Stimulated activated CD8-positive, alpha-beta memory T cell treated with anti-CD3 and anti-CD28 coated beads, Interleukin-2, amount 100 ng/mL, for 48 hours (primary cell): ENCODE data around the gene BMP3.
"Not testable (repeated sequence)": the region's sequence is repeated elsewhere in the genome, so short reads cannot be mapped to it uniquely, and the experiment has no call there.

Source experiments
- DNase-seq, 2 donors: peaks; one replicate each; pipeline ENCODE4 v3.0.0-alpha.2; 2020; ENCODE audit warnings: low read depth in 2 of 2

The BMP3 gene, protein sequence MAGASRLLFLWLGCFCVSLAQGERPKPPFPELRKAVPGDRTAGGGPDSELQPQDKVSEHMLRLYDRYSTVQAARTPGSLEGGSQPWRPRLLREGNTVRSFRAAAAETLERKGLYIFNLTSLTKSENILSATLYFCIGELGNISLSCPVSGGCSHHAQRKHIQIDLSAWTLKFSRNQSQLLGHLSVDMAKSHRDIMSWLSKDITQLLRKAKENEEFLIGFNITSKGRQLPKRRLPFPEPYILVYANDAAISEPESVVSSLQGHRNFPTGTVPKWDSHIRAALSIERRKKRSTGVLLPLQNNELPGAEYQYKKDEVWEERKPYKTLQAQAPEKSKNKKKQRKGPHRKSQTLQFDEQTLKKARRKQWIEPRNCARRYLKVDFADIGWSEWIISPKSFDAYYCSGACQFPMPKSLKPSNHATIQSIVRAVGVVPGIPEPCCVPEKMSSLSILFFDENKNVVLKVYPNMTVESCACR

DNA sequence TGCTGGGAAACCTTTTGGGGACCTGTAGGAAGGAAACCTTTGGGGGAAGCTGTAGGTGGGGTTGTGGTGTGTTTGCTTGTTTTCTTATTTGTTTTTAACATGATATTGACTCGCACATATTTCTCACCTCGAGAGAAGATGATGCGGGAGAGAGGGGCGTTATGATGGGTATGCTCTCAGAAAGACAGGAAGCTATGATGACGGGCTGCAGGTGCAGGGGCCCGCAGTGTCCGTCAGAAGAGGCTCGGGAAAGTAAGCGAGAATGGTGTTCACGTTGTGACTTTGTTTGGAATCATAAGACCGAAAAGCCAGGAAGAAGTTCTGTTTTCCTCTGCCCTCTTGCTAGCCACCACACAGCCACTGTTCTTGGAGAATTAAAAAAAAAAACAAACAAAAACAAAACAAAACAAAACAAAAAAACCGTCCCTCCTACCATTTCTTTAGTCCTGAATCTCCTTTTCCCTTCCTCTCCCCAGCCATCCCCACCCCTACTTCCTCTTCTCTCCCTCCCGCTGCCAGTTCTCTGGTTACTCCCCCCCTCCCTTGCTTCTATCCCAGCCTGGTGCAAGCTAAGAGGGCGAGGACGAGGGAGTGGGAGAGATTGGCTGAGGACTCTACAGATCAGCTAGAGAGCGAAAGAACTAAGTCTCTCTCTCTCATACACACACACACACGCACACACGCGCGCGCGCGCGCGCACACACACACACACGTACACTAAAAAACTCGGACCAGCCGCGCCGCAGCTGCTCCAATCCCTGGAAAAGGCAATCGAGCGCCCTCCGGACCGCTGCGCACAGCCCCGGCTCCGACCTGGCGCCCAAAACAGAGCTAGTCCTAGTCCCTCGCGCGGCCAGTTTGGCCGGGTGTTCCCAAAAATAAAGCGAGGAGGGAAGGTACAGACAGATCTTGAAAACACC, at the start of gene BMP3:
Gene BMP3 (plus strand): TSS at position 648 of the 920 bp plus-strand sequence. CDS start 577 bp downstream, outside the sequence.
- no peak for DNase-seq

DNA sequence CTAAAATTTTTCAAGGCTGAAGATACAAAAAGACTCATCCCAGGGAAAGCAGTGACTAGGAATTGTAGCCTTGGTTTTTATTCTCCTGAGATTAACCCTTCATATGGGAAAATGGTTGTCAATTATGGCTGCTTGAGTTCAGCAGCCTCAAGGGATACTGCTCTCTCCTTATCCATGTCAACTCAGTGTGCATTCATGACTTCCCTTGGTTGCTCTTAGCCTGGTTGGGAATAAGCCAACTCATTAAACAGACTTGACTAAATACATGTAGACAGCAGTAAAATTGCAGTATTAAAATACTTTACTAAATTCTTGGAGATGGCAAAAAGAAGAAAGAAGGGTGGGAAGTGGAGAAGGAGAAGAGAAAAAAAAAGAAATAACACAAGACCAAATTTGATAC, 44.5 kb upstream of the BMP3 start:
- DNase-seq: no peak

DNA sequence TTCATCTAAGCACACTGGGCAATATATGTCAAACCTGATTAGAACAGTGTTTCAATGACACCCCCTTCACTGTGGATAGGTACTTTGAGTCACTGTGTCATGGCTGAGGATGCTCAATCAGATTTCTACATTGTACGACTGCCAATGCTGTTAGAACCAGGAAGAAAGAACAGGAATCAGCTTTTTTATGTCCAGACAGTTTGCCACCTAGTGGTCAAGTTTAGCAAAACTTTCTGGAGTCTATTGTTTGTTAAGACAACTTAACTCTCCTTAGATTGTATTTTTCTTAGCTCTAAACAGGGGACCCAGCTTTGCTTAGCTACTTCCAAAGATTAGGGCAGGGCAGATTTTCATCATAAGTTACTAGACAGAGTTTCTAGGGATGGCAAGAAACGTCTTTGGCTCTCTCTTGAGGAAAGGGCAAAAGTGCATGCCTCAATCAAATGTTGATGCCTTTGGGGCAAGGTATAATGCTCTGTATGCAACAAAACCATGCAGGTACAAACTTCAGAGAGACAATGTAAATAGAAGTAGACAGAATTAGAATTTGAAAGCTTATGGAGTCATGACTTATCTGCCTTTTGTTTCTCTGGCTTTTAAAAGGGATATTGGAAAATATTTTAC, 40.5 kb upstream of the BMP3 start:
- DNase-seq: no peak

DNA sequence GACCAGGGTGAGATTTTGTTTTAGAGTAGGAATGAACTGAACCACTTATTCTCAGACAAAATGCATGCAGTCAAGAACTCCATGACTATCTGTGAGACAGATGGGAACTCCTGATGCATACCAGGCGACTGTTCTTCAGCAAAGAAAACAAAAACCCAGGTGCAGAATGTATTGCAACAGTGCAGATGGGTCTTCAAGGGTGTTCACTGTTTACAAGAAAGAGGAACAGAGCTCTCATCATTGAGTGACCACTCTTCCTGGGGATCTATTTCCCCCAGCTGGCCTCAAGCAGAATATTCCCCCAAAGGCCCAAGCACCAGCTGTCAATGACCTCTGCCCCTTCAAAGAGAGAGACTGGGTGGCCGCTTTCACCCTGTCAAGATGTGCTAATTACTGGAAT, 39.7 kb upstream of the BMP3 start:
- no peak for DNase-seq

DNA sequence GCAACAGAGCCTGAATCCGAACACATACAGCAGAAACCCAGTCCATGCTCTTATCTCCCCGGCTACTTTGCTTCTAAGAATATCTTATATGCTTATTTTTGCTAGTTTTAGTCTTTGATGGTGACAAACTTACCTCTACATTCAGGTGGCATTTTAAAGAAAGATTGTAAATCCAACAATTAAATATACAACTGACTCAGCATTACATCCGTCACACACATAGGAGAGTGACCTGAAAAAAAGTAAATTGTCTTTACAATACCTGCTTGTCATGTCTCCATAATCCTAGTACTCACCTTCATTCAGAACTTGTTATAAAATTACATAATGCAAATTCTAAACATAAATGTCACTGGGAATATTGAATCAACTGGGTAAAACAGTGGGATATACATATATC, 30.6 kb upstream of the BMP3 start:
- DNase-seq: no peak

DNA sequence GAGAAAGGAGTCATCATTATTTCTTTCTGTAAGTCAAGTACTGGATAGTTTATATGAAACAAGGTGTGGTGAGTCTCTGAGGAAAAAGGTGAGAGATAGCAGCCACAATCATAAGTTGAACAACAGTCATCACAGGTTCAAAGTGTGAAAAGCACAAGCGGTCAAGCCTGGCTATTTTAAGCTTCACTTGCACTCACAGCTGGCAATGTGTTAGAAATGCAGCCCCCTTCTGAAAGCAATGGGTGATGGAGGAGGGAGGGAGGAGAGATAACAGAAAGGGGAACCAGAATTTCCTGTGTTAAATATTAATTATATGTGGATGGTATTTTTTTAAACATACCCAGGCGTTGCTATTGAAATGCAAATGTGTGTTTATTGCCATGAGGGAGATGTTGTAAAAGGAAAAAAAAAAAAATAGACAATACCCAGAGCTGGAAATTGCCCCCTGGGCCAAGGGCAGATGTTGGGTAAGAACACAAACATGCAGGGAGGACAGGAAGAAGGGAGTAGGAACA, 26.9 kb upstream of the BMP3 start:
- no peak for DNase-seq

DNA sequence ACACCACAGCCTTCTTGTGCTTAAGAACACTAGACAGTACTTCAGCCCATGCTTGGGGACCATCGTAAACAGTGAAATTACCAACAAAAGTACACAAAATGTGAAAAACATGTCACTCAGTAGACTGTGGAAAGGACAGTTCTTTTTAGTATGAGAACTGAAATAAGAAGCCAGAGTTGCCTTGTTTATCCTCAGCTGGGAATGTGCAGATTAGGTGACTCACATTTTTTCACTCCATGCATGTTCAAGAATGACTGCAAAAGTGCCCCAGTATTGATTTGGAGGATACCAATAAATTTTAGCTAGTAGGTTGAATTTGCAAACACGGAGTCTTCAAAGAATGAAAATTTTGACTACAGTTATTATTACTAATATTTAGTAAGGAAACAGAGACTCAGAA, 23.1 kb upstream of the BMP3 start:
- no peak for DNase-seq

DNA sequence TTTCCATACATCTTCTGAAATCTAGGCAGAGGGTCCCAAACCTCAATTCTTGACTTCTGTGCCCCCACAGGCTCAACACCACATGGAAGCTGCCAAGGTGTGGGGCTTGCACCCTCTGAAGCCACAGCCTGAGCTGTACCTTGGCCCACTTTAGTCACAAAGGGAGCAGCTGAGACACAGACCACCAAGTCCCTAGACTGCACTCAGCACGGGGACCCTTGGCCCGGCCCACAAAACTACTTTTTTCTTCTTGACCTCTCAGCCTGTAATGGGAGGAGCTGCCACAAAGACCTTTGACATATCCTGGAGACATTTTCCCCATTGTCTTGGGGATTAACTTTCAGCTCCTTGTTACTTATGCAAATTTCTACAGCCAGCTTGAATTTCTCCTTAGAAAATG, 13.9 kb upstream of the BMP3 start:
- DNase-seq: not testable (repeated sequence)

DNA sequence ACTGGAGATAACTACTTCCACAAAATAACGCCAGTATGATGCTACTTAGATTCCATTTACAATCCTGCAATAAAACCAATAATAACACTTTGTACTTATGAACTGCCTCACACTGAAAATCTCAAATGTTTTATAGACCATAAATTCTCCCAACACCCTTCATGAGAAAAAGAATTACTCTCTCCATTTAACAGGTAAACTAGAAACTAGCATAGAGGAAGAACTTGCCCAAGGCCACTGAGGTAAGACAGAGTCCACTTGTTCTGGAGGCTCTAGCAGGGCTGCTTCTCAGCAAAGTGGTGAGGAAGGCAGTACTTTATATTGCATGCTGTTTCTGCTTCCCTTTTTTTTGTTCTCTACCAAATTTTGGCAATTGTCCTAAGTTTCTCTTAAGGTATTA, 11.5 kb upstream of the BMP3 start:
- DNase-seq: no peak

DNA sequence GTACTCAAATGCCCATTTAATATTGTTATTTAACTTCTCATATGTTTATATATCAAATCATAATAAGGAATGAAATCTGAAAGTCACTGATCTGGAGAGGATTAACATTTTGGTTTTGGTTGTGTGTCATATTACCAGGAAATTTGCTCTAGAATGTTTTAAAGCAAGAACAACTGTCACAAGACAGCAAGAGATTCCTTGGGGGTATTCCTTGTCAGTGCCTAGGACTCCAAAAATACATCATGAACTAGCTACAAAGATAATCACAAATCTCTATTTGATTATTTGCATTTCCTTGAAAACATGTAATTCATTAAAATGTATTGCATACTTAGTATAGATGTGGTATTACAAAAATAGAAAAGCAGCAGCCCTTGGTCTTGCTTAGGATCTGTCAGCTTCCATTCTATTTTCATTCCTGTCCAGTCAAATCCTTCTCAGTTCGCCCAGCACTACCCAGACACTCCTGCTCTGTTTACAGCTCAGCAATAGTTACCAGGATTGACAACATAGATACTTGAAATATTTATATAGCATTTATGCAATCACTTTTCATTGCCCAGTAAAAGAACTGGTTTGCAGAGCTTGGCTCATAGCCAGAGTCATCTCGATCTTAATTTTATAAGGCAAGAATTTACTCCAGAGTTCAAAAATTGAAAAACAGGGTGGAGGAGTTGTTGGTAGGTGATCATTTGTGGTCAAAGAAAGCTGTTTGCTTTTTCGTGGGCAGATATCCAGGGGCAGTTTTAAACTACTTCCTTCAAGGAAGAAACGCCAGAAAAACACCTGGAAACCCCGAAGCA, 9.2 kb upstream of the BMP3 start:
- no peak for DNase-seq

DNA sequence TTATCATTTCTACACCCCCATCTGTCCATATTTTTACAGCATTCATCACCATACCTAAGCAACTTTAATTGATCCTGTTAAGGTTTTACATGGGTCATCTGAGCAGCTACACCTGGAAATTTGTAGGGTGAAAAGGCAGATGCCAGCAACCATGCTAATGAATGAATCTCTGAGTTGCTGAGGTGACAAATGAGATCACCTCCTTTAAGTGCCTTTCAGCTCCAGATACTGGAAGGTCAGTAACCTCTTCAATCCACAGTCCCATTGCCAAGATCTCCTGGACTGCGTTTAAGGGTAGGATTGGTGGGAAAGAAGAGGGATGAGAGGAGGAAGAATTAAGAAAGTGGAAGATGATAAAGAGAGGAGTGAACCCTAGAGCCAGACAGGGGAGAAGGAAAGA, 8.5 kb upstream of the BMP3 start:
- no peak for DNase-seq

DNA sequence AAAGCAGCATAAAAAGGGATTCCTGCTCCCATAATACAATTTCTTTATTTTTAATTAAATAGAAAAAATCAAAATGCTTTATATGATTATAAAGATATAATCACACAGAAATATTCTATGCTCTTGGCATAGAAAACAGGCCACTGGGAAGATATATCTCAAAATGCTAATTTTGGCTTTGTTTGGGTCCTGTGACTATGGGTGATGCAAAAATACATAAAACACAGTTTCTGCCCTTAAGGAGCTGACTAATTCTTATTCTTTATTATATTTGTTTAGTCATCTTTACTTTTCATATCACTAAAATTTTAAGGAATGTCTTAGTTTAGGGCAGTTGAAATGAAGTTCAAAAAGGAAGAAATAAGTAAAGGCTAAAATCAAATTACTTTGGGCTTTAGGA, 7.0 kb upstream of the BMP3 start:
- no peak for DNase-seq

DNA sequence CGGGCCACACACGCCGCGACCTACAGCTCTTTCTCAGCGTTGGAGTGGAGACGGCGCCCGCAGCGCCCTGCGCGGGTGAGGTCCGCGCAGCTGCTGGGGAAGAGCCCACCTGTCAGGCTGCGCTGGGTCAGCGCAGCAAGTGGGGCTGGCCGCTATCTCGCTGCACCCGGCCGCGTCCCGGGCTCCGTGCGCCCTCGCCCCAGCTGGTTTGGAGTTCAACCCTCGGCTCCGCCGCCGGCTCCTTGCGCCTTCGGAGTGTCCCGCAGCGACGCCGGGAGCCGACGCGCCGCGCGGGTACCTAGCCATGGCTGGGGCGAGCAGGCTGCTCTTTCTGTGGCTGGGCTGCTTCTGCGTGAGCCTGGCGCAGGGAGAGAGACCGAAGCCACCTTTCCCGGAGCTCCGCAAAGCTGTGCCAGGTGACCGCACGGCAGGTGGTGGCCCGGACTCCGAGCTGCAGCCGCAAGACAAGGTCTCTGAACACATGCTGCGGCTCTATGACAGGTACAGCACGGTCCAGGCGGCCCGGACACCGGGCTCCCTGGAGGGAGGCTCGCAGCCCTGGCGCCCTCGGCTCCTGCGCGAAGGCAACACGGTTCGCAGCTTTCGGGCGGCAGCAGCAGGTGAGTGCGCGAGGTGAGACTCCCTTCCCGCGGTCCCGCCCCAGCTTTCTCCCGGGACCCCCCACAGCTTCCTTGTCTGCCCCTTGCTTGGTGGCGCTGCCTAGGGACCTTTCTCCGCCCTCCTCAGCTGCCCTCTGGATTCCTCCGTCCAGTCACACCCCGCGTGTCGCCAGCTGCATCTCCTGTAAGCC, 678 bp downstream of the BMP3 start:
- DNase-seq: no peak

DNA sequence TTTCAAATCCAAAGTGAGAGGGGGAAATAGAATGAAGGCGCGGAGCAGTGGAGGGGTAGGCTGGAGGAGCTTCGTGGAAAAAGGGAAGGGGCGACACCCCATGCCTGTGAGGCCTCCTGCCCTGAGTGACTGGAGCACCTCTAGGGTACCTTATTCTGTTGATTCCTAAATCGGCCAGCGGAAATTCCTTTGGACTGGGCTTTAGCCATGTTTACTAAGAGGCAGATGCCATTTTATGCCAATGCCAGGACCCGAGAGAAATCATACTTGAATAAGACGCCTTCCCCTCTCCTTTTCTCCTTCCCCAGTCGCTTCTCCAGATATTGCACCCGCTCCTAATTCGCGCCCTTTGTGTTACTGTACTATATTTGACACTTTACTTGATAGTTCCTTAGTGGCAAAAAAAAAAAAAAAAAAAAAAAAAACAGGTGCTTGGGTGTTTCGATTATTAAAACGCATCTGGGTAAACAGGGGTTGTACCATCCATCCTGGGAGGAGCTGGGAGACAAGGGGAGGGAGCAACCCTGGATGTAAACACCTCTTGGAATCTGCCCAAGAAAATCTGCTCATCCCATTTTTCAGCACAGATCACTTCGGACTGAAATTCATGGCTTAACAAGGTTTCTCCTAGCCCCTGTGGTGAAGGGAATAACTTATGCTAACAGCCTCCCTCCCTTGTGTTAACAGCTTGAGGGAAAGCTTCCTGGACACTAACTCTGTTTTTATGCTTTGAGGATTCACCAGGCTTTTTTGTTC, 1.5 kb downstream of the BMP3 start:
- no peak for DNase-seq

DNA sequence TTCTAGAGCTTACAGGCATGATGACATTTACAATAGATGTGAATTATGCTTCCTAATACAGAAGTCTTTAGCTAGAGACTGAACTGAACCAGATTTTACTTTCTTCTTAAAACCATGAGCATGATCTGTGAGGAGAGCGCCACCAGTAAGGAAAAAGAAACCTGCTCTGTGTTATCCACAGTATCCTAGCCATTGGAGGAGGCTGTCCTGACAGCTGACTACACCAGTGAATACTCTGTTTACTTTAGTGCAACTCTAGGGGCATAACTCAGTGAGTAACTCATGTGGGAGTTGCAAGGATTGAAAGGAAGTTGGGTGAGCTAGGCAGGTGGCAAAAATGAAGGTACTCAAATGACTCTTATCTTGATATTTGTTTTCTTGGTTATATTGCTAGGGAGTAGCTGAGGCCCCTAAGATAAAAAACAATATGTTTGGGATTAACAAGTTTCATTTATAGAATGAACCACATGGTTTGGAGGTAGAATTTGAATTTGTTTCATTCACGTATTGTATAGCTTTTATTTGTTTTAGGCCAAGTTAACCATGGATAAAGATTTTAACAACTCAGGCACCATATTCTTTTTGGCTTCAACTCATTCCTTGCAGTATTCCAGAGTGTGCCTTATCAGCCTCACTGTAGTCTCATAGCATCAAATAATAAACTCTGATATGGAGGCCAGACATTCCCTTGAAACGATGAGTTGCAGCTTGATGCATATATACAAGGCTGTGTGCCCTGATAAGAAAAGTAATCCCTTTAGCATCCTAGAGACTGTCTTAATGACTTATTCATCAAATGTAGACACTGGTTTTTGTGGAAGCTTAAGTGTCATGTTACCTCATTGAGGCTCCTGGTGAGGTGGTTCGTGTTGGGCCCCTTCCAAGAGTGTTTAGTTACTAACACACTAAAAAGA, 2.5 kb downstream of the BMP3 start:
- no peak for DNase-seq

DNA sequence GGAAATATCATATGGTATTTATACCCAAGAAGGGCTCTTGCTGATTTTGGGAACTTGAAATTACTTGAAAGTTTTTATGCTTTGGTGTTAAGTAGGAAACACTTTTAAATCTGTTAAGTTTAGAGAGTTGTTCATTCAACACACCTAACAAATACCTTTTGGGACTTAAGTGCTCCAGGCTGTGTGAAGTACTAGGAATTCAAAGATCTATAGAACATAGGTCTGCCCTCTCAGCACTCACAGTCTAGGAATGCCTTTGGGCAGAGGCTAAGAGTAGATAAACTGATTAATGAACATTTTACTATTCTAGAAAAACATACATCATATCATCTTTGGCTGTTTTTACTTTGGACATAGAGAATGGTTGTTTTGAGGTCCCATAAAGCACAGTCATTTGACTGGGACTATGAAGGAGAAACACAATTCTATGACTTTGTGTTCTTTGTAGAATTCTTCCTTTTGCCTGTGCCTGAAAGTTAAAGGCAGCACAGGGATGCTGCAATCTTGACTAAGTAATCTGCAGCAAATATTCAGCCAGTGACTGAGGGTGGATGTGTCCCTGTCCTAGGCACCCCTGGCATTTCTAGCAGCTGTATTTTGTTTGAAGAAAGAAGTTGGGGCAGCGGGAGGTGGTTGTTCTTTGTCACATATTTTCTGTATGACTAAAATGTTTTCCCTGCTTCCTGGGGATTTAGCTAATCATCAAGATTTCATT, 8.3 kb downstream of the BMP3 start:
- DNase-seq: no peak

DNA sequence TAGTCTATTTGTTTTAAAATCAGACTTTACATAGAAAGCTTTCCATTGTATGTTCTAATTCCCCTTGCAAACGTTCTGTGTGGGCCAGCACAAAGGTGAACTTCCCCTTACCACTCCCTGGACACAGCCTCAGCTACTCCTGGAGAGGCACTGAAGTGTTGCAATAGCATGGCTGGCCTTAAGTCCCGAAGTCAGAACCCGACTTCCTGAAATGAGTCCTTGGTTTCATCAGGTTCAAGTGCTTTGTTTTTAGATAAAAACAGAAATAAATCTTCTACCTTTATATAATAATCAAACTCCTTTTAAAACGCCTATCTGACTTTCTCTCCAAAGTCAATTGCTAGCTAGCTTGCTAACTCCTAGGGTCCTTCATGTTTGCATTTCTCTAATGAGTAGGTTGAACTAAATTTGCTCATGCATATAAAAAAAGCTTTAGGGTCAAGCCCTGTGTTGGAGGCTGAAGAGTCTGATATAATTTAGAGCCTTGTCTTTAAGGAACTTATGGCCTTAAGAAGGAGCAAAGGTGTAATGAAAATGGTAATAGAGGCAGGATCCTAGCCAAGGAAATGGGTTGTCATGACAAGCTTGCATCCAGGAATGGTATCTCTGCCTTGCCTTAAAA, 9.0 kb downstream of the BMP3 start:
- DNase-seq: no peak
